Erythroblast (primary cell): ENCODE data around the gene CCDC192.

Experiments
- GATA1 ChIP-seq: IDR thresholded peaks from 2 replicates; pipeline ENCODE4 v1.6.1; 2011; ENCODE audit warnings: low read depth, mild to moderate bottlenecking, control low read depth, low read length, moderate library complexity
- POLR2A ChIP-seq: IDR thresholded peaks from 2 replicates; pipeline ENCODE4 v1.6.1; 2011; ENCODE audit warnings: mild to moderate bottlenecking, low read length

GRCh38 chr5:127834094-127834531 lies 130.9 kb downstream of the CCDC192 start:
- TF ChIP-seq POLR2A: no peak
- TF ChIP-seq GATA1: no peak
